ENCODE measurements around the gene PDE4D. TPM values are rescaled to one million over a fixed set of nuclear protein-coding genes. Genes with fewer than 3 reads are reported as not detected.

Gene PDE4D
- total RNA-seq, 4 donors from 2014 or later, result 35.0 to 121 (median 63.4) TPM

- TF ChIP-seq POLR2AphosphoS5 (IDR thresholded peaks at IDR 0.05), result no peak
- TF ChIP-seq EP300 (IDR thresholded peaks at IDR 0.05), result no peak
- TF ChIP-seq POLR2A (IDR thresholded peaks at IDR 0.05), result no peak
- ATAC-seq, result no peak
- Histone ChIP-seq H3K4me3 (no peak overlapping the region), H3K9me3 (no peaks in the 10 kb centered on the region), H3K27ac (peak overlapping the region in 3 of 4 donors; percentile 29 to 57 (median 39)), H3K27me3 (no peaks in the 10 kb centered on the region), H3K4me1 (peaks cover 0 to 19% (median 0%) of the 10 kb centered on the region in 3 donors), H3K36me3 (no peaks in the 10 kb centered on the region)
- WGBS, 2 donors (ENCODE audit: low coverage in 1 of 2), result 52 to 66% methylated on average over 6 to 7 of the region's 7 CpGs
Observed at GRCh38 chr5:59746241-59746765, 147.2 kb downstream of the PDE4D start.

GRCh38 chr5:59745415-59745863 lies 148.1 kb downstream of the PDE4D start:
- H3K4me1 ChIP-seq, result peaks cover 0 to 19% (median 0%) of the 10 kb centered on the region in 3 donors
- peak; percentile 84 for ATAC-seq
- TF ChIP-seq POLR2AphosphoS5 (IDR thresholded peaks at IDR 0.05), result peak; percentile 90
- TF ChIP-seq CTCF (IDR thresholded peaks at IDR 0.05), result no peak
- TF ChIP-seq EP300 (IDR thresholded peaks at IDR 0.05), result peak; percentile 71
- no peak for TF ChIP-seq POLR2A (IDR thresholded peaks at IDR 0.05)
- WGBS, 2 donors (ENCODE audit: low coverage in 1 of 2), result 18 to 22% methylated on average over 5 to 6 of the region's 7 CpGs
- no peaks in the 10 kb centered on the region for H3K9me3 ChIP-seq
- H3K27ac ChIP-seq, result peak overlapping the region; percentile 3 to 60 (median 43)
- no peaks in the 10 kb centered on the region for H3K36me3 ChIP-seq
- no peaks in the 10 kb centered on the region for H3K27me3 ChIP-seq
- H3K4me3 ChIP-seq, result peak overlapping the region in 1 of 2 donors; percentile 15

GRCh38 chr5:59744531-59744992 lies 149.0 kb downstream of the PDE4D start:
- ATAC-seq, result no peak
- Histone ChIP-seq H3K4me1 (peaks cover 0 to 19% (median 0%) of the 10 kb centered on the region in 3 donors), H3K9me3 (no peaks in the 10 kb centered on the region), H3K4me3 (no peak overlapping the region), H3K27ac (peak overlapping the region in 2 of 4 donors; percentile 3 to 57), H3K27me3 (no peaks in the 10 kb centered on the region), H3K36me3 (no peaks in the 10 kb centered on the region)
- TF ChIP-seq POLR2A (IDR thresholded peaks at IDR 0.05) (no peak), EP300 (IDR thresholded peaks at IDR 0.05) (no peak)

- no peak overlapping the region for H3K27ac ChIP-seq
- no peaks in the 10 kb centered on the region for H3K9me3 ChIP-seq
- H3K4me1 ChIP-seq, result peaks cover 0 to 19% (median 0%) of the 10 kb centered on the region in 3 donors
- no peaks in the 10 kb centered on the region for H3K27me3 ChIP-seq
- no peaks in the 10 kb centered on the region for H3K36me3 ChIP-seq
- WGBS, 2 donors (ENCODE audit: low coverage in 1 of 2), result 81 to 93% methylated on average over 3 of the region's 3 CpGs
- no peak overlapping the region for H3K4me3 ChIP-seq
- no peak for ATAC-seq
- TF ChIP-seq CTCF (IDR thresholded peaks at IDR 0.05) (no peak), POLR2A (IDR thresholded peaks at IDR 0.05) (no peak), EP300 (IDR thresholded peaks at IDR 0.05) (no peak), POLR2AphosphoS5 (IDR thresholded peaks at IDR 0.05) (no peak)
Observed at GRCh38 chr5:59741599-59741998, 151.9 kb downstream of the PDE4D start.

GRCh38 chr5:59738024-59738423 lies 155.5 kb downstream of the PDE4D start:
- no peaks in the 10 kb centered on the region for H3K27me3 ChIP-seq
- H3K4me3 ChIP-seq, result no peak overlapping the region
- no peak overlapping the region for H3K27ac ChIP-seq
- ATAC-seq, result no peak
- 92 to 100% methylated on average over 1 of the region's 1 CpG for WGBS, 2 donors (ENCODE audit: low coverage in 1 of 2)
- no peaks in the 10 kb centered on the region for H3K4me1 ChIP-seq
- no peaks in the 10 kb centered on the region for H3K36me3 ChIP-seq
- H3K9me3 ChIP-seq, result no peaks in the 10 kb centered on the region
- TF ChIP-seq POLR2AphosphoS5 (IDR thresholded peaks at IDR 0.05) (no peak), CTCF (IDR thresholded peaks at IDR 0.05) (no peak), EP300 (IDR thresholded peaks at IDR 0.05) (no peak), POLR2A (IDR thresholded peaks at IDR 0.05) (no peak)

GRCh38 chr5:59732806-59733205 lies 160.7 kb downstream of the PDE4D start:
- Histone ChIP-seq H3K27me3 (no peaks in the 10 kb centered on the region), H3K9me3 (no peaks in the 10 kb centered on the region), H3K36me3 (no peaks in the 10 kb centered on the region), H3K27ac (no peak overlapping the region), H3K4me3 (no peak overlapping the region), H3K4me1 (no peaks in the 10 kb centered on the region)
- no peak for TF ChIP-seq POLR2A (IDR thresholded peaks at IDR 0.05)
- no peak for TF ChIP-seq EP300 (IDR thresholded peaks at IDR 0.05)
- no peak for TF ChIP-seq POLR2AphosphoS5 (IDR thresholded peaks at IDR 0.05)
- no peak for TF ChIP-seq CTCF (IDR thresholded peaks at IDR 0.05)
- no peak for ATAC-seq
